Tibial nerve (tissue), 3 donors: ENCODE measurements around the gene FBLN7.

Experiments
- CTCF ChIP-seq, 5 experiments: fragments of 200-600 bp in 3 of 5; fragments of 450-650 bp in 2 of 5; sonication (generic) in 3 of 5; IDR thresholded peaks; one replicate each; pipeline ENCODE4 v1.5.1; 2016 to 2019; ENCODE audit warnings: antibody characterized with exemption in 5 of 5, mild to moderate bottlenecking in 3 of 5, moderate library complexity in 2 of 5
- POLR2A ChIP-seq, 2 donors: fragments of 450-650 bp; IDR thresholded peaks; one replicate each; pipeline ENCODE4 v1.6.1; 2017; ENCODE audit warnings: antibody characterized with exemption in 2 of 2, mild to moderate bottlenecking in 2 of 2, moderate library complexity in 2 of 2

GRCh38 chr2:112182581-112183034 lies 44.4 kb downstream of the FBLN7 start:
- no peak for TF ChIP-seq CTCF (IDR thresholded peaks at IDR 0.05)
- no peak for TF ChIP-seq POLR2A (IDR thresholded peaks at IDR 0.05)
